Measurements from ENCODE around the gene PPFIBP2.

PPFIBP2 gene

DNA sequence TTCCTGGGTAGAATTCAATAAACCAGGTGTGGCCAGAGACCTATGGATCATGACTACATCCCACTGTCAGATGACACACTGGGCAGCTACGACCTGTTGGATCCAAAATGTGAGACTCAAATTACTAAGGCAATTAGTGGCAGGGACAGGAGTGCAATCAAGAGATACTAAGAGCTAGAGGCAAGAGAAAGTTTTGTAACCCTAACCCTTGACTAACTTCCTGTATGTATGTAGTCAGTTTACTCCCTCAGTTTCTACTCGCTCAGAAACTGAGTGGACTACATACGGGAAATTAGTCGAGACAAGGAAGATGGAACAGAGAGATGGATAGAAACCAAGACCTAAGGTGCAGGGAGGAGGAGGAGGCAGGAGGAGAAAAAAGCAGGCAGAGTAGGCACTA lies 156.8 kb downstream of the PPFIBP2 start:
- no peak for DNase-seq

DNA sequence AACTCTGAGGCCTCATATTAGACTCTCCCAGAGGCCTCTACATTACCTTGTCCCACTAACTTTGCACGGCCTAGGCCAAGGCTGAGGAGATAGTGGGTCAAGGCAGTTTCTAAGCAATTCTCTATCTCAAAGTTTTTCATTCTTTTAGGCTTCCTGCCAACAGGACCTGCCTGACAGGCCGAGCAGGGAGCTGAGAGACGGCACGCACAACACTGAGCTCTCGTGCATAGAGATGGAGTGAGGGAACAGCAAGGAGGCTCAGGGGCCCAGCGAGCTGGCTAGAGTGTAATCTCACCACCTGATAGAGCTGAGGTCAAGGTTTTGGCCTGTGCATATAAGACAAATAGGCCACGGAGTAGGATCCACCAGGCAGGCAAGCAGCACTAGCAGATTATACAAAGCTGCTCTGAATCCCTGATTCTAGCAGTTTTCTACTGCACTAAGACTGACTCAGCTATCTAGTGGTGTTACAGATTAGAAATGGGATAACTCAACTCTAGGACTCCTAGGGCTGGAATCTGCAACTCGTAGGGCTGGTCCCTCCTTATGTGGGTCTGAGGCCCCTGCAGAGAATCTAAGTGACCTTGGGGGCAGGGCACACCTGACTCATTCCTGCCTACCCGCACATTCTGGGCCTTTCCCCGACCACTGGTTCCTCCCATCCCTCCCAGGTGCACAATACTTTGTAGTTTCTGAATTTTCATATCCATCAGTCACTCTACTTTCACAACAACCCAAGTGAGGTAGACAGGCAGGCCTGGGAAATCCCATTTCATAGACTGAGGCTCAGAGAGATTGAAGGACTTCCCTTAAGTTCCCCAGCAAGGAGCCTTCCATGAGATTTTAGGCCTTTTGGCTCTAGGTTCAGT lies 157.8 kb downstream of the PPFIBP2 start:
- no peak for DNase-seq

DNA sequence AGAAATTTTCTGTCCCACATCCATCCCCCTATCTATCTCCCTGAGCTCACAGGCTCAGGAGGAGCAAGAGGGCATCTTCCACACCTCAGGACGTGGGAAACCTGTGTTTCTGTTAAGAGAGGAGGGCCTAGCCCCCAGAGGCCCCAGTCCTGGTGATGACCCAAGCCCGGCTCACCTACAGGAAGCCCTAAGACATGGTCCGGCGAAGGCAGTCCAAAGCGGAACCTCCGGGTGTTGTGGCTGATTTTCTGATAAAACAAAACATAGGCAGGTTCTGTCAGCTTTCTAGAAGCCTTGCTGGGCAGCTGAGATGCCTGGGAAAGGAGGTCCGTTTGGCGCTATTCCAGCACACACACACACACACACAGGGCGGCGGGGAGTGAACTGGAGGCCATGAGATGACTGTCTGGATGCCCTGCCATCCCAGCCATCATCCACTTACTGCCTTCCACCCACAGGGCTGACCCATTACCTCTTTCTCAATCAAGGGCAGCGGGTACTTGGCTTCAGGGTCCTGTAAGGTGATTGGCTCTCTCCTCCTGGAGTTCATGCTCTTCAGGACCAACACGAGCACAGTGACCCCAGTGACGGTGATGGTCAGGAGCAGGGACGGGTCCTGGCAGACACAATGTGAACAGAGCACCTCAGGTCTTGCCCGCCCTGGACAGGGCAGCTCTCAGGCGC lies 158.6 kb downstream of the PPFIBP2 start:
- DNase-seq = no peak

DNA sequence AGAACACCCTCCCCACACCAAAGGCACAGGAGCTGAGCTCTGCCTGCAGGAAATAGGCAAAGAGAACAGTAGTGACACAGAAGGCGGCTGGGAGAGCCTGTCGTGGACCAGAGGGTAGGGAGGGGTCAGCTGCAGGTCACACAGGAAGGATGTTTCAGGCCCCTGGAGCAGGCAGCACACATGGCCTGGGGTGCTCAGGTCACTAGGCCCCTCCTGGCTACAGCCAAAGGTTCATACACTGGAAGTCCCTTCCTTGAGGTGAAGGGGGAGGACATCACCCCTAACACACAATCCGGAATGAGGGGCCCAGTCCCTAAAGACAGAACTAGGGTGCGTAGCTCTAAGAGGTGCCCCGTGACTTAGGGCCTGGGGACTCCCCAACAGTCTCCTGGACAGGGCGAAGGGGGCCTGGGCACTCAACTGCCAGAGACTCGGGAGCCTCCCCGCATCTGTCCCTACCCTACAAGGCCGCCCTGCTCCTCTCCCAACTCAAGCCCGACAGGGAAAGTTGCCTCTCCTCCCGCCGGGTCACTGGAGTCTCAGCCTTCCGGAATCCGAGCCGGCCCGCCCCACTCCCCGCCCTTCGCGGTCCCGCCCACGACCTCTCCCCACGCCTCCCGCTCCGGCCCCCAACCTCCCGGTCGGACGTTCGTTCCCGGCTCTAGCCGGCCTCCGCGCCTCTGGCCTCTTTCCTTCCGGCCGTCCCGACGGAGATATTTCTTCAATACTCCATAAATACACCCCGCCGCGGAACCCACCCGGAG lies 159.3 kb downstream of the PPFIBP2 start, which contains the start of gene CYB5R2:
Gene CYB5R2 (minus strand): TSS at position 541 of the 764 bp plus-strand sequence. CDS start 675 bp downstream, outside the sequence.
- no peak for DNase-seq

DNA sequence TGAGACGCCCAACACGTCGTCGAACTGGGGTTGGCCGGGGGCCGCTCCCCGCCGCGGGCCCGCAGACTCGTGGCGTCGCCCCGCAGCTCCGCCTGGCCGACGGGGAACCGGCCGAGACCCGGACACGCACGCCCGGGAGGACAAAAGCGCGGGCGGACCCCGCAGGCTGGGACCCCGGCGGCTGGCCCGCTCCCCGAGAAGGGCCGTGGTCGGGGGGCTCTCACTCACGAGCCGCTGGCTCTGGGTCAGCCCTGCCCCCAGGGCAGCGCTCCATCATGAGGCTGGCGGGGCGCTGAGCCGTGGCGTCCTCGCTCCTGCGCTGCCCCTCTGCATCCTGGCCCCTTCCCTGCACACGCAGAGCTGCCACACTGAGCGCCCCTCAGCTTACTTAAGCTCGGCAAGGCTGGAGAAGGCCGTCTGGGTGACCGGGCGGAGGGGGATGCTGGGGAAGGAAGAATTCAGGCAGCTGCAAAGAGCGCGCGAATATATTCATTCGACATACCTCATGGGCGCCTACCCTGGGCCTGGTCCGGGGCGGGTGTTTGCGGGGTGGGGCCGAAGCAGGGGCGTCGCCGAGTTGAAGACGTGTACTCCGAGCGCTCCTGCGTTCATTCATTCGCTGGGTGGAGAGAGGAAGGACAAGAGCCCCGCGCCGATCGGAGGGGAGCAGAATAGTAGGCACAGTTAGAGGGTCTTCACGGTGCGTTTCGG lies 160.1 kb downstream of the PPFIBP2 start:
- no peak for DNase-seq

DNA sequence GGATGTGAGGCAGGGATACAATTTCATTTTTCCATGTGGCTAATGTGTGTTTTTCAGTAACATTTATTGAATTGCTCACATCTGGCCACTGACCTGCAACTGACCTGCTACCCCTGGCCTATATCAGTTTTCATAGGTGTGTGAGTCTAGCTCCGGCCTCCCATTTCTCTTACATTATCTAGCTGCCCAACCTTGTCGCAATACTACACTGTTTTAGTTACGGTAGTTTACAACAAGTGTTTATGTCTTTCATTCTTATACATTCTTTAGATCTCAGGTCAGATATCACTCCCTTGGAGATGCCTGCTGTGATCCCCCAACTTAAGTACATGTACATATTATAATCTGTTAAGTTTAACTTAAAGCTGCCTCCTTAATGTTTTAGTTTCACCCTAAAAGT lies 161.8 kb downstream of the PPFIBP2 start:
- DNase-seq = no peak

DNA sequence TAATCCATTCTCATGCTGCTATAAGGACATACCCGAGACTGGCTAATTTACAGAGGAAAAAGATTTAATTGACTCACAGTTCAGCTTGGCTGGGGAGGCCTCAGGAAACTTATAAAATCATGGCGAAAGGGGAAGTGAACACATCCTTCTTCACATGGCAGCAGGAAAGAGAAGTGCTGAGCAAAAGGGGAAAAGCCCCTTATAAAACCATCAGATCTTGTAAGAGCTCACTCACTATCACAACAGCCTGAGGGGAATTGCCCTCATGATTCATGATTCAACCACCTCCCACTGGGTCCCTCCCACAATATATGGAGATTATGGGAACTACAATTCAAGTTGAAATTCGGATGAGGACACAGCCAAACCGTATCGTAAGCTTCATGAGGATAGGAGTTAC lies 163.3 kb downstream of the PPFIBP2 start:
- DNase-seq = no peak

DNA sequence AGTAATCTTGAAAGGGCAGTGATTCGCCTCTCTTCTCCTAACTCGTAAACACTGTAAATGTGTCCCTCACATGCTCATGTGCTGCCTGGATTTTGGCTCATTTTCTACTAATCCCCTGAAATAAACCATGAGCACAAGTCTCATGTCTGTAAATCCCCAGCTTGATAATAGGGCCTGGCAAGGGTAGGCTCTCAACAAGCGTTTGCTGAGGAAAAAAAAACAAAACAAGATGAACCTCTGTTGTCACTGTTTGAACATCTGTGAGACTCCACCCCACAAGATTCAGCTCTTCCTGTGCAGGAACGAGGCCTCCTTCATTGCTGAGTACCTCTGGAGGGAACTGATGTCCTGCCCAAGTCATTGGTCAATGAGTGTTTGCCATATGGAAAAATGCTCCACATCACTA lies 164.0 kb downstream of the PPFIBP2 start:
- no peak for DNase-seq

DNA sequence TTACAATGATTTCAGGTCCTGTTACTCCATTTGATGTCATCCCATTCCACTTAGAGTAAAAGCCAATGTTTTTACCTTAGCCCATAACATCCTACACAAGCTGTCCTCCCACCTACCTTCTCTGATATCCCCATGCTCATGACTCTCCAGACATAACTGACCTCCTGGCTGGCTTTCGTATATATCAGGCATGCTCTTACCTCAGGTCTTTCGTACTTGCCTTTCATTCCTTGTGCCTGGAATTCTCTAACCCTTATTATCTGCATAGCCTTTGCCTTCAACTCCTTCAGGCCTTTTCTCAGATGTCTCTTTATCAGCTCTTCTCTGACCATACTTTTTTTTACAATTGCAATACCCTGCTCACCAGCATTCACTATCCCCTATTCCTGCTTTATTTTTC lies 169.8 kb downstream of the PPFIBP2 start:
- DNase-seq = no peak

DNA sequence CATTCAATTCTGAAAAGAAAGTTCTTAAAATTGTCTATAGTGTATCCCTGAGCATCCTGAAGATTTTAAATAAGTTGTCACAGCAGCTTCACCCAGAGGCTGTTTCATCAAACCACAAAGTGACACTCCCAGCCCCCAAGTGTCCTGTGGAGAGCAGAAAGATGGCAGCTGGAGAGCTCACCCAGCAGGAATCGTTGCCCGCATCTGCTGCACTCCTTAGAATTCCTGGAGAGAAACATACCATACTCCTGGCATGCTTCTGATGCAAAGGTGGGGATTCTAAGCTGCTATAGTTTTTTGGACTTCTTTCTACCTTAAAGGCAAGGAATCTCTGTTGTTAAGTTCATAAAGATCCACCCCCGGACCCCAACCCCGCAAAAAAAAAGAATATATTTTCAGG lies 173.0 kb downstream of the PPFIBP2 start:
- DNase-seq = no peak

DNA sequence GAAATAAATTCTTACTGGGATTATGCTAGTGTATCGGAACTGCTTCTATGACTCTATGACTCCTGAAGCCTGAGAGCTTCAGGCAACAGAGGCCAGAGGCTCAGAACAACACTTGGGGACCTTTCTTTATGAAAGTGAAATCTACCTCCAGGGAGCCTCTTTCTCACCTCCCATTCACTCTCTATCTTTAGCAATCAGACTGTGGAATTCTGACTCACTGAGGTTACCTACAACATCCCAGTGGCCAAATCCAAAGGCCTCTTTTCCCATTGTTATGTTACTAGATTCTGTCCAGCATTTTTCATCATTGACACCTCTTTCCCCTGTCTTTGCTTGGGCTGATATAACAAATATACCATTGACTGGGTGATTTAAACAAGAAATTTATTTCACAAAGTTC lies 173.6 kb downstream of the PPFIBP2 start:
- DNase-seq = no peak

DNA sequence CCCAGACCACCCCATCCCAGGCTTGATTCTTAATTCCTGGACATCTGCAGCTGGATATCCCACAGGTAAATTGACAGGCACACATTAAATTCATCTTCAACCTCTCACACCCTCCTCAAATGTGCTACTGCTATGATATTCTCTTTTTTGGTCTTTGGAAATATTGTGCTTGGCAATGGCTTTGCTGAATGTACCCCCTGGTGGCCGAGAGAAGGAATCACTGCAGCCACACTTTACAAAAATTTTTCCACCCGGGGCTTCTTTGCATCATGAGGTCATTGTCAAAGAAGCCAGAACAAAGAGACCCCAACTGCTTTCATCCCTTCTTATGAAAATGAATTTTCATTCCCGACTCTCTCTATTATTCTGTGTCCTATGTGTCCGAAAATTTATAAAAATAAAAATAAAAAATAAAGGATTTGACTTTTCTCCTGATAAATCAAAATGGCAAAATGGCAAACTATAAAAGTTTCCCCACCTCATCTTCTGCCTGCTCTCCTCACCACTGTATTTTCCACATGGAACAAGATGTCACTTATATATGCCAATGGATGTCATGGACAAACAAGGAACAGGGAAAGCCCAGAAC lies 174.5 kb downstream of the PPFIBP2 start:
- no peak for DNase-seq

DNA sequence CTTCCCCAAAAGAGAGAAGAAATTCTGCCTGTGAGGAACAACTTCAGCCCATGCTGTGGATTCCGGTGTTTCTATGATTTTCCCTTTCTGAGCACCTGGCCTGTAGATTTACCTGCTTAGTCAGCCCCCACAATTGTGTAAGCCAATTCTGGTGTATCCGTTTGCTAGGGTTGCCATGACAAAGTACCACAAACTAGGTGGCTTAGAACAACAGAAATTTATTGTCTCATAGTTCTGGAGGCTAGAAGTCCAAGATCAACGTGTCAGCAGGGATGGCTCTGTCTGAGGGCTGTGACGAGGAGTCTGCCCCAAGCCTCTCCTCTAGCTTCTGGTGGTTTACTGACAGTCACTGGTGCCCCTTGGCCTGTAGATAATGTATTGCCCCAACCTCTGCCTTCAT lies 175.4 kb downstream of the PPFIBP2 start:
- DNase-seq = no peak

DNA sequence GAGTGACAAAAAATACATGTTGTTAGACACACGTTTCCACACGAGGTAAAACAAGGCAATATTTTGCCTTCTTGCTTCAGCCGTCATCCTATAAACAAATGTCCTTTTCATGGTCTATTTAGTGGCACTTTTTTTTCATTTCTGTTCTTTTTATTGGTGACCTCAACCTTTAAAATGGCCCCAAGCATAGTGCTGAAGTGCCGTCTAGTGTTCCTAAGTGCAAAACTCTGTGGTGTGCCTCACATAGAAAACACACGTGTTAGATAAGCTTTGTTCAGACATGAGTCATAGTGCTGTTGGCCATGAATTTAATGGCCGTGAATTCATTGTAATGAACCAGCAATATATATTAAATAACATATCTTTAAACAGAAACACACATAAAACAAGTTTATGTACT lies 176.8 kb downstream of the PPFIBP2 start:
- DNase-seq = no peak

DNA sequence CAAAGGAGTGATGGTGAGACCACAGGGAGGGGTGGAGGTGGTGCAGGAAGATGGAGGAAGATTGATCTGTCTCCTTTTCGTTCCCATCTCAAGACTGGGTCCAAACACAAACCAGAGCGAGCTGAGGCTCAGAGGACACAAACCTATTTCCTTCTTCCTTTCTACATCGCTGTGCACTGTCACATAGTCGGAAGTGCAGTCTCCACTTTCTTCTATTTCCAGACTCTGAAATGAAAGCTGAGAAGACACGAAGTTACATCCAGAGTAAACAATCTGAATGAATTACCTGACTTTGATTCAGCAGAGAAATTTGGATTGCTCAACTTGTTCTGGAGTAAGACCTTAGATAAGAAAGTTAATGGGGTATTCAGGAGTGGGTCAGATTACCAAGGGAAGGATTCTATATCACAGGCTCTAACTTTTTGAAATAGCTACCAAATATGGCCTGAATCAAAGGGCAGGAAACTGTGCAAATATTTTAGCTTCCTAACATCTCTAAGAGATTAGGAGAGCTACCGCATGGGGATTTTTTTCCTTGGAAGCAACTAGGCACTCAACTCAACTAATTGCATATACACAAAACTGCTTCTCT lies 178.1 kb downstream of the PPFIBP2 start:
- no peak for DNase-seq

DNA sequence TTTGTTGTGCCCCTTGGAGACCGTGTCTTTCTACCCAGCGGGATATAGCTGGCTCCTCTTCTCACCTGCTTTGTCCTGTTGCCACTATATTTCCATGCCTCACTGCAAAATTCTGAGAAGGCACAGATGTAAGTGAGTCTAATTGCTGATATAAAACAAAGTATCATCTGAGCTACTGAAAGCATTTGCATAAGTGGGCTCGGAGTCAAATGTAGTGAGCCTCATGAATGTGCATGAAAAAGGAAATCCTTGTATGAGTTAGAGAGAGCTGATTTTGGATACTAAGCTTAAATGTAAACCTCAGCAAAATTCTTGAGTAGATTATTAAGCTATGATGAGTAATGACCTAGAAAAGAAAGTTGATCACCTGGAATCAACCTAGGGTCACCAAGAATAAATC lies 178.6 kb downstream of the PPFIBP2 start:
- no peak for DNase-seq

DNA sequence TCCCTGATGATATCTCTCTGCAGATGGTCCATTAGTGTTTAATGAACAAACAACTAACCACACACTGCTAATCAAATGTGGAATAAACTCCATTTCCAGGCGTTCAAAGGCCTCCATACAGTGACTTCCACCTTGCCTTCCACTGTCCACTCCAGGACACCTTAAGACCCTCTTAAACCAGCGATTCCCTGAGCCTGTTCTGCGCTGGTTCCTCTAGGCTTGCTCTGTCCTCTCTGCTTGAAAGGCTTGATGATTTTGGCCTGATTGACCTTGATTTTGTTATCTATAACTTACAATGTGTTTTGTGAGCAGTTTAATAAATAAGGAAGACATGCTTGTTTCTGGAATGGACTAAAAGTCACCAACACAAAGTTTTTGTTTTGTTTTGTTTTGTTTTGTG lies 180.4 kb downstream of the PPFIBP2 start:
- no peak for DNase-seq

DNA sequence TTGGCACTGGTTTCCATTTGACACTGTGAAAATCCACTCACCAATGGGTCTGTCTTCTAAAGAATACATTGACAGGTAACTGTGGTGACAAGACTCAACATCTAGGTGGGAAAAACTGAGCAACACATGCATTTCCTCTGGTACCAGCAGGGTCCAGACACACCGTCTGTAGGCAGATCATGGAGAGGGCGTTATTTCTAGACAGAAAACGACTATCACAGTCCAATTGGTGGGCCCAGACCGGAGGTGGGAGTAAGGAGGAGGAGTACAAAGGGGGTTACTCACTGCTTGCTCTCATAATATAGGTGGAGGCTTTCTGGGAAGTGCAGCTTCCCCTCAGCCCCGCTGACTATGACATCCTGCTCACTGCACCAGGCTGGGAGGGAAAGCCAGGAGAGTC lies 182.6 kb downstream of the PPFIBP2 start:
- DNase-seq = no peak

All from central memory CD4-positive, alpha-beta T cell (primary cell).